Endothelial cell (in vitro differentiated cells): Measurements from ENCODE around the gene TCF15. TPM values are rescaled to one million over a fixed set of nuclear protein-coding genes. Genes with fewer than 3 reads are reported as not detected.

Experiments
- DNase-seq: peaks from one replicate; pipeline ENCODE4 v3.0.0; 2021; ENCODE audit warnings: low spot score
- H3K27ac Mint-ChIP-seq: one replicate; pipeline ENCODE4 v1.8.0; 2021; ENCODE audit warnings: mixed read lengths, inconsistent platforms; ENCODE audit not compliant: unreplicated experiment
- H3K27me3 Mint-ChIP-seq: one replicate; pipeline ENCODE4 v1.8.0; 2021; ENCODE audit warnings: mild to moderate bottlenecking, moderate library complexity, mixed read lengths, inconsistent platforms; ENCODE audit not compliant: unreplicated experiment
- H3K36me3 Mint-ChIP-seq: one replicate; pipeline ENCODE4 v1.8.0; 2021; ENCODE audit warnings: mild to moderate bottlenecking, low read depth, mixed read lengths, inconsistent platforms; ENCODE audit not compliant: unreplicated experiment
- H3K4me1 Mint-ChIP-seq: one replicate; pipeline ENCODE4 v1.8.0; 2021; ENCODE audit warnings: mild to moderate bottlenecking, mixed read lengths, inconsistent platforms; ENCODE audit not compliant: unreplicated experiment
- H3K4me3 Mint-ChIP-seq: one replicate; pipeline ENCODE4 v1.8.0; 2021; ENCODE audit warnings: mild to moderate bottlenecking, mixed read lengths, inconsistent platforms; ENCODE audit not compliant: unreplicated experiment
- H3K9me3 Mint-ChIP-seq: one replicate; pipeline ENCODE4 v1.8.0; 2021; ENCODE audit warnings: mixed read lengths, inconsistent platforms; ENCODE audit not compliant: unreplicated experiment
- CTCF ChIP-seq: fragments of 200-600 bp; sonication (generic); IDR thresholded peaks from one replicate; pipeline ENCODE4 v1.5.0; 2021; ENCODE audit warnings: antibody characterized with exemption; ENCODE audit not compliant: unreplicated experiment
- total RNA-seq: library from RNA; stranded (reverse); fragmentation: NEBNext Ultra II Directional; extraction: Animal tissue kit (Norgen Biotek cat#: 25700); gene quantifications from one replicate; pipeline ENCODE4 v1.2.1, GENCODE V29; 2021; ENCODE audit not compliant: unreplicated experiment

TCF15 gene
- total RNA-seq, 1 donor from 2014 or later, result 6.6 TPM

- peaks cover 13% of the 10 kb centered on the region for H3K27me3 Mint-ChIP-seq
- H3K4me1 Mint-ChIP-seq, result peaks cover 33% of the 10 kb centered on the region
Measured at GRCh38 chr20:611047-611842, 1.1 kb upstream of the TCF15 start.

GRCh38 chr20:609371-609964, 641 bp downstream of the TCF15 start:
- Mint-ChIP-seq H3K27me3 (peaks cover 11% of the 10 kb centered on the region), H3K27ac (no peak overlapping the region), H3K9me3 (no peaks in the 10 kb centered on the region), H3K36me3 (peaks cover 3% of the 10 kb centered on the region), H3K4me1 (peaks cover 46% of the 10 kb centered on the region), H3K4me3 (peak overlapping the region; percentile 60)
- no peak for TF ChIP-seq CTCF
- DNase-seq, result no peak

More at GRCh38 chr20:611047-611842, 1.1 kb upstream of the TCF15 start:
- H3K4me3 Mint-ChIP-seq, result peak overlapping the region; percentile 56
- H3K36me3 Mint-ChIP-seq, result peaks cover 3% of the 10 kb centered on the region
- no peaks in the 10 kb centered on the region for H3K9me3 Mint-ChIP-seq
- no peak for TF ChIP-seq CTCF
- DNase-seq, result no peak
- peak overlapping the region; percentile 8 for H3K27ac Mint-ChIP-seq

- H3K4me1 Mint-ChIP-seq, result peaks cover 50% of the 10 kb centered on the region
- no peaks in the 10 kb centered on the region for H3K9me3 Mint-ChIP-seq
- peaks cover 11% of the 10 kb centered on the region for H3K27me3 Mint-ChIP-seq
- no peak for DNase-seq
- TF ChIP-seq CTCF, result no peak
- no peak overlapping the region for H3K27ac Mint-ChIP-seq
- H3K36me3 Mint-ChIP-seq, result peaks cover 3% of the 10 kb centered on the region
- H3K4me3 Mint-ChIP-seq, result peak overlapping the region; percentile 60
Measured at GRCh38 chr20:608970-609369, 1.1 kb downstream of the TCF15 start.

GRCh38 chr20:607476-607875, 2.6 kb downstream of the TCF15 start:
- Mint-ChIP-seq H3K9me3 (no peaks in the 10 kb centered on the region), H3K27me3 (peaks cover 8% of the 10 kb centered on the region), H3K4me1 (peaks cover 53% of the 10 kb centered on the region), H3K27ac (no peak overlapping the region), H3K4me3 (no peak overlapping the region), H3K36me3 (peaks cover 7% of the 10 kb centered on the region)
- DNase-seq, result no peak
- no peak for TF ChIP-seq CTCF

GRCh38 chr20:605237-605636, 4.9 kb downstream of the TCF15 start:
- no peak overlapping the region for H3K4me3 Mint-ChIP-seq
- no peaks in the 10 kb centered on the region for H3K9me3 Mint-ChIP-seq
- H3K4me1 Mint-ChIP-seq, result peaks cover 46% of the 10 kb centered on the region
- H3K36me3 Mint-ChIP-seq, result peaks cover 4% of the 10 kb centered on the region
- DNase-seq, result no peak
- no peak for TF ChIP-seq CTCF
- H3K27ac Mint-ChIP-seq, result no peak overlapping the region
- peaks cover 5% of the 10 kb centered on the region for H3K27me3 Mint-ChIP-seq
